NCI-H446 treated with DMSO at 0.1 percent for 48 hours (cell line): ENCODE results near the gene PUDP.
"Not testable (repeated sequence)": the region's sequence is repeated elsewhere in the genome, so short reads cannot be mapped to it uniquely, and the experiment has no call there.

ENCODE experiments used
- DNase-seq: peaks from one replicate; lab custom pipeline; 2025; lab: John Stamatoyannopoulos, UW

PUDP gene

DNA sequence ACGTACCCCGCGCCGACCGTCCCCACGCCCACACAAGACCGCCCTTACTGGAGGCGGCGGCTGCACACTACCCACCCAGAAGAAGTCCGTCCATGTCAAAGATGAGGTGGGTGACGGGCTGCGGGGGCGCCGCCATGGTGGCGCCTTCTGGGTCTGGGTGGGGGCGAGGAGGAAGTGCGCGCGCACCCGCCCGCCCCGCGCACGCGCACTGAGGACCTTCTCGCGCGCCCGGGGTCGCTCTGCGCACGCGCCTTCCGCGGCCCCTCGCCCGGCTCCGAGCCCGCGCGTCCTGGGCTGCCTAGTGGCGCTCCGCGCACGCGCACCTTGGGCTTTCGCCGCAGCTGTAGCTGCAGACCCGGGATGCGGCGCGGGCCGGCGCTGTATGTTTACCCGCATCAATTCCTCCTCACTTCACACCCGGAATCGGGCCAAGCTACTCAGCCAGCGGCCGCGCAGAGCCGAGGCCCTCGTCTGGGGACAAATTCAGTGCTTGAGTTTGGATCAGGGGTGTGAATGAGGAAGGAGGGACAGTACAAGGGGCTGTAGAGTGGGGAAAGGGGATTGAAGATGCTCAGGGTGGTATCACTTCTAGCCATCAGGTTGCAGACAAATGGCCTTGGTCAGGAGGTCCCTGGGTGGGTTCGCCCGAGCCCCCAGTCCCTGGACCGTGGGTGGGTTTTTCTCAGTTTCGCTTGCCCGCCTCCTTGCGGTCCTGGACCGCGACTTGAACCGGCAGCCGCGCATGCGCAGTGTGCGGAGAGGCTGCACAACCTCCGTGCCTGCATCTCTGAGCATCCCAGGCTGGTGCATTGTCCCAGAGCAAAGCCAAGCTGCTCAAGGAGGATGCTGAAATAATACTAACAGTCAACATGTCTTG is at the start of gene PUDP:
TSS of gene PUDP (minus strand) at position 176 of the 877 bp plus-strand sequence. CDS start at position 136, 40 bp downstream.
- DNase-seq: peak; percentile 52

DNA sequence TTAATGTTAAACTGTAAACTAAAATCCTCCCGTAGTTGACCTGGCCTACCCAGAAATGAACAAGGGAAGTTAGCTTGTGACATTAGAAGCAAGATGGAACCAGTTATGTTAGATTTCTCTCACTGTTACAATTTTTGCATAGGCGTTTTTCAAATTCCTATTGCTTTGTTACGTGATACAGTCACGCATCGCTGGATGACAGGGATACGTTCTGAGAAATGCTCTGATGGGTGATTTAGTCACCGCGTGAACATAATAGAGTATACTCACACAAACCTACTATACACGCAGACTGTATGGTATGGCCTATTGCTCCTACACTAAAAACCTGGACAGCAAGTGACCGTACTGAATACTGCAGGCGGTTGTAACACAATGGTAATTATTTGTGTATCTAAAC is 46.7 kb upstream of the PUDP start:
- no peak for DNase-seq

DNA sequence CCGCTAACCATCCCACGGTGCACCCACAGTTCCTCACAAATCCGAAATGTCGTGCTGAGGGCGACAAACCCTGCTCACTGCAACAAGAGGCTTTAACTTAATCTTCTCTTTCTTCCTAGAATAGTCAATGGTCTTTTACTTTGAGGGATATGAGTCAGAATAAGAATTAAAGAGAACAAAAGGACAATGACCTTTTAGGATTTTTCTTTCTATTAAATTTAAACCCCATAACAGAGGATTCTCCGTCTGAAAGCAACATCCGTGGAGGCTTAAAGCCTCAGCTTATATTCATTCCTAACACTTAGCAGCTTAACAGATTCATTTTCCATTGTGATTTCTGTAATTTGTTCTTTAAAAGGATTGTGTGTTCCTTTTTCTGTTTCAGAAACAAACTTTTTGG is 44.9 kb upstream of the PUDP start:
- no peak for DNase-seq

DNA sequence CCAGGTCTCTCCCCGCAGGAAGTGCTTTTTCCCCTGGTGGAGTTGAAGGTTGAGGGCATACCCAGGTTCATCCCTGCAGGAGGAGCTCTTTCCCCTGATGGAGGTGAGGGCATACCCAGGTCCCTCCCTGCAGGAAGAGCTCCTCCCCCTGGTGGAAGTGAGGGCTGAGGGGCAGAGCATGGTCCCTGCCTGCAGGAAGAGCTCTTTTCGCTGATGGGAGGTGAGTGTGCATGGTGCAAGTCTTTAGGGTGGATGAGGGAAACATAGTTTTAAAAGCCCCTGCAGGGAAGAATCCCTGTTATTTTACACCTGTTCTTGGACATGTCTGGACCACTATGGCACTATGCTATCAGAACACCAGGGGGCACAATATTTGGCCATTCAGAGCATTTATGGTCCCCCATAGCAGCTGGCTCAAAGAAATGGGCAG is 43.7 kb upstream of the PUDP start:
- no peak for DNase-seq

DNA sequence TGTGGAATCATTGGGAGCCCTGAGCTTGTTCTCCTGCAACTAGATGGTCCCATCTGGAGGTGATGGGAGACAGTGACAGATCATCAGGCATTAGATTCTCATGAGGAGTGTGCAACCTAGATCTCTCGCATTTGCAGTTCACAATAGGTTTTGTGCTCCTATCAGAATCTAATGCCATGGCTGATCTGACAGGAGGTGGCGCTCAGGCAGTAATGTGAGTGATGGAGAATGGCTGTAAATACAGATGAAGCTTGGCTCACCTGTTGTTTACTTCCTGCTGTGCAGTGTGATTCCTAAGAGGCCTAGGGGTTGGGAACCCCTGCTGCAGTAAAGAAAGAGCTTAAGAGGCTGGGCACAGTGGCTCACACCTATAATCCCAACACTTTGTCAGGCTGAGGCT is 42.2 kb upstream of the PUDP start:
- DNase-seq: no peak

DNA sequence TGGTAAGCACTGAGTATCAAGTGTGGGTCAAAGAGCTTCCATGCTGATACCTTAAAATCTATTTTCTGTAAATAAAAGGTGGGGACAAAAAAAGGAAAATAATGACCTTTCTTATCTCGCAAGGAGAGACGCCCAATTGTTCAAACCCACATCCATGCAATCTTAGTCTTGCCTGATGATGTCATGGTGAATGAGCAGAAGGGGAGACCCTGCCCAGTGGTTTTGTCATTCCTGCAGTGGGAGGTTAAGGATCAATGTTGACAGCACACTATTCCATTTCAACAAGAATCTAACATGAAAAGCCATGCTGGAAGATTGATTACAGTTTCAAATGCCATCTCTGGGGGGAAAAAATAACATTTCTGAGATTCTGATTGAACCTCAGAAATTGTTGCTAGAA is 40.7 kb upstream of the PUDP start:
- DNase-seq: no peak

DNA sequence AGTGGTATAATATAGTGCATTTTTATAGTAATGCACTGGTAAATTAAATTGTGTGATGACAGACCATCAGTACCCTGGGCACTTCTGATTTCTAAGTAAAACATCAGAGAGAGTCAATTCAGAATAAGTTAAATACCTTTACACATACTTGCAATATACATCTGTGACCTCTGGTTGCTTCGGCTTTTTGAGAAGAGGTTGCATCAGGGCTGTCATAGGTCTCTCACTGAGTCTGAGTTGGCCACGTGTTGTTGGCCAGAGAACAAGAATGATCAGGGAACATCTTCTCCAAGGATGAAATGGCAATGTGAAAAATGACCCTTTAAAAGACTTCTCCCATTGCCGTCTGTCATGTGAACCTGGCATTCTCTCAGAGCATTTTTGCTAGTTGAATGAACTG is 36.9 kb upstream of the PUDP start:
- no peak for DNase-seq

DNA sequence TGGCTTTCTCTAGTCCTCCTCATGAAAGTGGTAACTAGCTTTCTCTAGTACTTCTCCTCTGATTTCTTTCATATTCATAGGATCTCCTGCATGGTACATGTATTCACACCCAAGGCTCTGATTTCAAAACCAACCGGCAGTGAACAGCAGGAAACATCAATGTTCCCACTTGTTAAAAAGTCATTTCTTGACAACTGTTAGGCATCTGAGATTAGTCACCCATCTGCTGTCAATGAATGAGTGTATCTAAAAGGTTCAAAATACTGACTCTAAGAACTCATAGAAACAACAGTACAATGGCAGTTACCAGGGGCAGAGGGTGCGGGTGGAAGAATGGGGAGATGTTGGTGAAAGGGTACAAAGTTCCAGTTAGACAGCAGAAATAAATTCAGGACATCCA is 31.5 kb upstream of the PUDP start:
- no peak for DNase-seq

DNA sequence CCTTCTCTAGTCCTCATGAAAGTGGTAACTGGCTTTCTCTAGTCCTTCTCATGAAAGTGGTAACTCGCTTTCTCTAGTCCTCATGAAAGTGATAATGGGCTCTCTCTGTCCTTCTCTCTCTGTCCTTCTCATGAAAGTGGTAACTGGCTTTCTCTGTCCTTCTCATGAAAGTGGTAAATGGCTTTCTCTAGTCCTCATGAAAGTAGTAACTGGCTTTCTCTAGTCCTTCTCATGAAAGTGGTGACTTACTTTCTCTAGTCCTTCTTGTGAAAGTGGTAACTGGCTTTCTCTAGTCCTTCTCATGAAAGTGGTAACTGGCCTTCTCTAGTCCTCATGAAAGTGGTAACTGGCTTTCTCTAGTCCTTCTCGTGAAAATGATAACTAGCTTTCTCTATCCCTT is 30.9 kb upstream of the PUDP start:
- not testable (repeated sequence) for DNase-seq

DNA sequence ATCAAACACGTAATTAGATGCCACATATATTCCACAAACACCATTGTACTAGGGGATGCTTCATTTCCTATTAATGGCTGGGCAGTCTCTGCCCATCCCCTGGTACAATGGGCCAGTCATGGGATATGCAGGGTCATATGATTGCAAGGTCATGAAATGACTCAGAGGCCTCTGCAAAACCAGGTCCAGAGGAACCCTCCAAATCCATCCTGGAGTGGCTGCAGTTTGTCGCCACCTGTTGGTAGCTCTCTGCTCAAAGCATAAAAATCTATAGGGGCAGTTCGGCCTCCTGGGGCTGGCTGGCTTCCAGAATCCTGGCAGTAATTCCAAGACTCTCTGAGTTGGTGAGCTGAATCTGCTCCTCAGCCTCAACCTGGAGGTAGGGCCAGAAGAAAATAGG is 22.9 kb upstream of the PUDP start:
- DNase-seq: no peak

DNA sequence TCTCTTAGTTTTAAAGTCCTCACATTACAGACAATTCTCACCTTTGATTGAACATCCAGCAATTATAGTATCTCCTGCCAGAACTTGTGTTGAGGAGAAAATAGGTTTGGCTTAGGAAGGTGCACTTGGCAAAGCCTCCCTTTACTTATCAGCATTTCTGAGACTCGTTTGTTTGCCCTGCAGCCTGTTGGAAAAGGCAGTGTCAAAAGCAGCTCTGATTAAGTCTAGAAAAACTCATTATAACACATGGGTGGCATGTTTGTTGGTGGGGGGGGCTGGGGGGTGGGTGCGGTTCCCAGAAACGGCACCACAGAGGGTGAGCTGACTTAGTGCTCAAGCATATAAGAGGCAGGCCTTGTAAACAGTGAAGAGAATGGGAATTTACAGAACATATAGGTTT is 21.7 kb upstream of the PUDP start:
- no peak for DNase-seq

DNA sequence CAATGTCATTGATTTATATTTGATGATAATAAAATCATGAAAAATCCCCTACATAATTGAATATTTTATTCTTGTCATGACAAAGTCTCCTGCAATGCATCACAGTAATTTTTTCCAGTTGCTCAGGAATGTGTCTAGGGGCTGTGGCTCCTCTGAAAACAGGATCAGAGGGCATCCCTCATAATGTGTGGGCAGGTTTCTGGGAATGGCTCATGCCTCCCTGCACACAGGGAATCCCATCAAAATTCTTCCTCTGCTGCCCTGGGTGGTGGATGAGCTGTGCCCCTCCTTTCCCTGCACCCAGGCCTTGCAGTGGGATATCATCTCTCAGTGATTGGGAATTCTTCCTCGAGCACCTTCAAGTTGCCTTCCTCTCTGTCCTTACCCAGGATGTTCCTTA is 20.4 kb upstream of the PUDP start:
- DNase-seq: no peak

DNA sequence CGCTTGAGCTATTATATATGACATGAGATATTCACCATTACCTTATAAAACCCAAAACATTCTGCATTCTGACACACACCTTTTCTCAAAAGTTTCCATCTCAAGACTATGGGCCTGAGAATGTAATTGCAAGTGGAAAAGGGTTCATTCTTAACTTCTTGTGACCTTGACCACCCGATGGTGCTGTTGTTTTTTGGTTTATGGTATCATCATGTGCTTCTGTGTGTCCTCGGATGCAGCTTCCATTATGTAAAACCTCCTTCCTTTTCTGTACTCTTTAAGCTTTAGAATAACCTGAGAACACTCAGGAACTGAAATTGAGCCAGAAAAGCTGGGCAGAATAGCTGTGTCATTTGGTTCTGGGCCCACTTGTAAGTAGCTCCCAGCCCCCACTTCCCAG is 16.2 kb upstream of the PUDP start:
- no peak for DNase-seq

DNA sequence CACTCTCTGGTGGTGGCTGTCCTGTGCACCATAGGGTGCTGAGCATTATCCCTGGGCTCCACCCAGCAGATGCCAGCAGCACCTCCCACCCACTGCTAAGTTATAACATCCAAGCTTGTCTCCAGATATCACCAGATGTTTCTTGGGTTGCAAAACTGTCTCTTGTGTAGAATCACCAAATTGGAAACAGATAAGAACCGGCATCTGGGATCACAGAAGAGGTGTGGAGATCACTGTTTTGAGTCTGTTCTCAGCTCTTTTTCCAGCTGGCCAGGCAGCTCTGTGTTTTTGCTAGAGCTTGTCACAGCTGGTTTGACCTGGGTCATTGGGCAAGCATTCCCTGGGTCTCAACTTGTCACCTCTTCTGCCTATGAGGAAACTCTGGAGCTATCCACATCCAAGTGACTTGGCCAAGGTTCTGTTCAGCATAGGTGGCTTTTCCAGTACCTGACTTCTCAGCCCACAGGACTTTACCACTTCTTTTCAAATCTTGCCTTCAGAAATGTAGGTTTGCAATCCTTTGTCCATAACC is 15.3 kb upstream of the PUDP start:
- no peak for DNase-seq

DNA sequence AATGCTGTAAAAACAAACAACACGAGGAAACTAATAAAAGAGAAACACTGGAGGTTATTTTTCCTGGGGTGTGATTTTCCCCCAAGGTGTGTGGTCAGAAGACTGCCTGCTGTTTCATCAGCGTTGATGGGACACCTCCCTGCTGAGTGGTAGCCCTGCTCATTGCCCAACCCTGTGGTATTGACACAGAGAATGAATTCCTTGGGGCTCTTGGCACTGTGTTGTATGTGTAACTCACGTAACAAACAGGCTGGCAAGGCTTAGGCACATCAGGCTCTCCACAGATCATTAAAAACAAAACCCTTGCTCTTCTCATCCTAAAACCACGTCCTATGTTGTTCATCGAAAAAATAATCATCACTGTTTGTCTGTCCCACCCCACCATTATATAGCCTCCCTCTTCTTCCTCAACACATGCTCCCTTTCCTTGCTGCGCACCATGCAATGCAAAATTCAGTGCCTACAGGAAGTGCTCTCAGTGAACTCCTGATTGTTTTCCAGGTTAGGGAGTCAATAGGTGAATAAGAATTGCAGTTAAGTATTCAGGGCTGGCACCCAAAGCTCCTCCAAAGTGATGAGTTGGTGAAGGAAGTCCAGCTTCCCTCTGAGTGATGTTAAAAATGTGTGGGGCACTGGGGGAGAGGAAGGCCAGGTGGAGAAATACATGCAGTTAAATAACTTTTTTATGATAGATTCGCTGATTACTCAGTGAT is 11.4 kb upstream of the PUDP start:
- DNase-seq: no peak

DNA sequence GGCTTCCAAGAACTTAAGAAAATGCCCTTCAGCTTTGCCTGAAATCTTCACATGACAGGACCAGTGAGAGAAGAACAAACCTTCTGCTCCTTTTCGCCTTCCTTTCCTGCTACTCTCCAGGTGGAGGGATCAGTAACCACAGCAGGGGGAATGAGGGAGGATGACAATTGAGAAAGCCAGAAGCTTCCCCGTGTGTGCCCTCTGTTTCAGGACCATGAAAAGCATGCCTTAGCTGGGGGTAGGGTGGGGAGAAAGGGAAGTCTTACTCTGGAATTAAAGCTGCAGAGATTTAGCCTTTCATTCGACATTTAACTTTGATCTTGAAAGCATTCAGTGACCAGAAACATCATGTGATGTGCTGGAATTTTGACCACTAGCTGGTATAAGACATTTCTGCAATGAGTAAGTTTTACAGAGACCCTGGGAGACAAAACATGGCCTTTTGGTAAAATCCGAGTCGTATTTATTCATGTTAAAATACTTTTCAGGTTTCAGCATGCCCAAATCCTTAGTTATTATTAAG is 10.6 kb upstream of the PUDP start:
- DNase-seq: no peak

DNA sequence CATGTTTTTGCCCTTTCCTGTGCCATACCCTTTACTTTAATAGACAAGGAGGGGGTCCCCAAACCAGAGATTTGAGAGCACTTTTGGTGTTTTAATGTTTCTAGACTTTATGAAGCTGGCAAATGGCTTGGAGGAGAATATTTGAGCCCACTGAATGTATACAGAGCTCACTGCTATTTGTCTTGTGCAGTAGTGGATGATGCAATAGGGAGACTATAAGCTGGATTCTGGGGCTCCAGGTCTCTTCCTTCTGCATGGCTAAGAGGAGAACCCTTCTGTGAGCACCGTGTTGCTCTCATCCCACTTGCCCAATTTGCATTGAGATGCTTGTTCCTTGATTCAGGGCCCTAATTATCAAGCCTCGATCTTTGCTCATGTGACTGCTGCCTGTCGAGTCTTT is 8.9 kb upstream of the PUDP start:
- no peak for DNase-seq

DNA sequence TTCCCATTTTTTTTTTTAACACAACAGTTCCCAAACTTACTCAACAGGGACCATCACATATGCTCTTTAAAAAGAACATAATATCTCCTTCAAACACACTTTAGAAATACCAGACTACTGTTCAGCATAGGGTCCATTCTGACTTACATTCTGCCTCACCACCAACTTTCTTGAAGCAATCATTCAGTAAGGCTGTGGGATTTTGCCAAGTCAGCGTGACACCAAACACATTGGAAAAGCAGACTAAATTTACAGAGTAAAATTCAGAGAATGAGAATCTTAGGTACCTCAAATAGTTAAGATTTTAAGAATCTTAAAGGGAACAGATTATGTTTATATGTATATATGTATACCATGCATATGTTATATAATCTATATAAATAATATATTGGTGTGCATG is 7.2 kb upstream of the PUDP start:
- no peak for DNase-seq

DNA sequence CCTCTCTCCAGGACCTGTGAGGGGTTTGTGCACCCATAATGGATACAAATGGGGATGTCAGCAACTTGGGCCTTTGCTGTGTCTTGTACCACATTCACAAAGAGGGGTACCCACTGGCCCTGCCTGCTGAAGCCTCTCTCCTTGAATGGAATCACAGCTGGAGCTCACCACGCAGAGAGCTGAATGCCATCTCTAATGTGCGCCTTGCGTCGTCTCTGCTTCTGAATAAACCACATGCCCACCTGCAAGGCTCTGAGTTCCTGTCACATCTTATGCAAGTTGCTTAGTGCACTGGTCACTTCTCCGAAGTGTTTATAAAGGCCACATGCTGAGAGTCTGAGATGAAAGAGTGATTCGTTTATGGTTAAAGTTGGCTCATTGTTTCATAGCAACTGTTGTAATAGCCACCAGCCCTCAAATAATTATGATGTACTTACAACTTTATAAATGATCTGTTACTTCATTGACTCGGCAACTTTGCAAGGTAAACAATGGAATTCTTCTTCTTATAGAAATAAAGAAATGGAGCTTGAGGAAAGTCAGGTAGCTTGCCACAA is 6.2 kb upstream of the PUDP start:
- no peak for DNase-seq

DNA sequence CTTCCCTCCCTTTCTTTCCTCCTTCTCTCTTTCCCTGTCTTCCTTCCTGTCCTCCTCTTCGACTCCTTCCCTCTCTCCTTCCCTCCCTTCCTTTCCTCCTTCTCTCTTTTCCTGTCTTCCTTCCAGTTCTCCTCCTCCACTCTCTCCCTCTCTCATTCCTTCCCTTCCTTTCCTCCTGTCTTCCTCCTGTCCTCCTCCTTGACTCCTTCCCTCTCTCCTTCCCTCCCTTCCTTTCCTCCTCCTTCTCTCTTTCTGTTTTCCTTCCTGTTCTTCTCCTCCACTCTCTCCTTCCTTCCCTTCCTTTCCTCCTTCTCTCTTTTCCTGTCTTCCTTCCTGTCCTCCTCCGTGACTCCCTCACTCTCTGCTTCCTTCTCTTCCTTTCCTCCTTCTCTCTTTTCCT is 5.3 kb upstream of the PUDP start:
- no peak for DNase-seq

DNA sequence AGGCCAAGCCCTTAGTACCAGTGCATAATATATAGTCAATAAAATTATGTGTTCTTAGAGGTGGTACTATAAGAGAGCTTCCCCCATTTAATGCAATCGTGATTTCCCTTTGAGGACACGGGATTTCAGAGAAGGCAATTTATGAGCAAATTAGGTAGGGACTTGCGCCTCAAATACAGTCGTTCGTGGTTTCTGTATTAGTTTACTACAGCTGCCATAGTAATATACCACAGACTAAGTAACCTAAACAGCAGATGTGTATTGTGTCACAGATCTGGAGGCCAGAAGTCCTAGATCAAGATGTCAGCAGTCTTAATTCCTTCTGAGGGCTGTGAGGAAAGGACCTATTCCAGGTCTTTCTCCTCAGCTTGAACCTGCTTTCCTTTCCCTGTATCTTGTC is 1.5 kb upstream of the PUDP start:
- no peak for DNase-seq

DNA sequence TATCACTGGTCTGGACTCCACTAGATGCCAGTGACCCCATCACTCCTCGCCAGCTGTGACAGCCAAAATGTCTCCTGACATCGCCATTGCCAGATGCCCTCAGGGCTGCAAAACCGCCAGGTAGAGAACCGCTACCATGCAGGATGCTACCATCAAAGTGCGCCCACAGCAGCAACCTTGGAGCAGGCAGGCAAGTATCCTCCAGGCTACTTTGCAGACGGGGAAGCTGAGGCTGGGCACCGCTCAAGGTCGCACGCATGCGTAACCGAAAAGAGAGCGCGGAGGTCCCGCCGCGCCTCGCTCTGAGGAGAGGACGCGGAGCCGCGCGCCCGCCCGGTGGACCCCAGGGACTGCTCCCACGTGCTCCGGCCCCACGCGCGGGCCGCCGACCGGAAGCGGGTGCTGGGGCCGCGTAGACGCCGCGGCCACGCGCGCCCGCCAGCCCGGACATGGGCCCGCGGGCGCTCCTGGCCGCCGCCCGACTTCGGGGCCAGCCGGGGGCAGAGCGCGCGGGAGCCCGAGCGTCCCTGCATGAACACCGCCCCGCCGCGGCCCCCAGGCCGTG is 458 bp downstream of the PUDP start, which contains the start of gene STS:
TSS of gene STS (plus strand) at position 300 of the 565 bp plus-strand sequence. CDS start 105,488 bp downstream, outside the sequence.
- no peak for DNase-seq
